ENCODE data around the gene GGA3.
"Not testable (repeated sequence)": the region's sequence is repeated elsewhere in the genome, so short reads cannot be mapped to it uniquely, and the experiment has no call there.

GGA3 gene

GRCh38 chr17:75209061-75209460, 52.3 kb downstream of the GGA3 start:
- no peak for DNase-seq (ENCODE audit: low spot score)

- DNase-seq (ENCODE audit: low spot score) = no peak
Observed at GRCh38 chr17:75208161-75208560, 53.2 kb downstream of the GGA3 start.

GRCh38 chr17:75207760-75208159, 53.6 kb downstream of the GGA3 start:
- DNase-seq (ENCODE audit: low spot score) = no peak

GRCh38 chr17:75207050-75207407, 54.4 kb downstream of the GGA3 start:
- not testable (repeated sequence) for DNase-seq (ENCODE audit: low spot score)

GRCh38 chr17:75205793-75206163, 55.6 kb downstream of the GGA3 start:
- no peak for DNase-seq (ENCODE audit: low spot score)

GRCh38 chr17:75205037-75205792, 56.2 kb downstream of the GGA3 start, which contains the start of gene NUP85:
Gene NUP85 (plus strand): TSS chr17:75205679. CDS start chr17:75205762, 83 bp downstream.
- peak; percentile 100 for DNase-seq (ENCODE audit: low spot score)

- DNase-seq (ENCODE audit: low spot score) = no peak
Observed at GRCh38 chr17:75199886-75200618, 61.4 kb downstream of the GGA3 start.

- DNase-seq (ENCODE audit: low spot score) = no peak
Observed at GRCh38 chr17:75194879-75195278, 66.5 kb downstream of the GGA3 start.

GRCh38 chr17:75191584-75191983, 69.8 kb downstream of the GGA3 start:
- DNase-seq (ENCODE audit: low spot score) = no peak

- no peak for DNase-seq (ENCODE audit: low spot score)
Observed at GRCh38 chr17:75188614-75189013, 72.8 kb downstream of the GGA3 start.

Data from AG08396 (cell line).